GM12878 (cell line): ENCODE measurements around the gene CC2D1B. TPM values are rescaled to one million over a fixed set of nuclear protein-coding genes. Genes with fewer than 3 reads are reported as not detected.

Source experiments
- ATAC-seq: fragments of 200-7000 bp; cut with Tn5 transposase; 3 replicates; pipeline ENCODE4 v1.9.1; 2020; ENCODE audit warnings: mild to moderate bottlenecking, moderate library complexity
- BruUV-seq: library from RNA; stranded (reverse); fragments of 400-500 nt; replicated peaks from 2 replicates; lab custom pipeline; 2021; lab: Mats Ljungman, UMichigan
- CTCF ChIA-PET: fragments of 300-600 bp; sonication (Branson Sonifier 250); formaldehyde crosslinking; extraction: SDS; loops from one replicate; lab custom pipeline; 2021; ENCODE audit warnings: inconsistent platforms; lab: Yijun Ruan, JAX
- POLR2A ChIA-PET: fragments of 350-600 bp; formaldehyde crosslinking; extraction: SDS; loops from one replicate; lab custom pipeline; 2021; ENCODE audit warnings: inconsistent platforms; lab: Charles Lee
- RAD21 ChIA-PET: fragments of 300-600 bp; sonication (Branson Sonifier 250); formaldehyde crosslinking; loops from one replicate; lab custom pipeline; 2023; ENCODE audit warnings: antibody characterized with exemption; ENCODE audit not compliant: unreplicated experiment; lab: Charles Lee
- SMC1A ChIA-PET: fragments of 300-600 bp; sonication (Branson Sonifier 250); formaldehyde crosslinking; loops from one replicate; lab custom pipeline; 2023; ENCODE audit not compliant: unreplicated experiment, uncharacterized antibody; lab: Charles Lee
- DNase-seq: peaks from one replicate; pipeline ENCODE4 v3.0.0-alpha.2; 2011; ENCODE audit warnings: low read depth, low spot score
- FAIRE-seq: peaks from 3 replicates; lab custom pipeline; 2011; peaks lifted over from hg19 to GRCh38; lab: Jason Lieb, UNC
- H2AFZ ChIP-seq: 2 replicates; pipeline ENCODE4 v1.6.0; 2011; ENCODE audit warnings: low read depth, low read length, control low read depth; ENCODE audit not compliant: control insufficient read depth
- H3K27ac ChIP-seq: 2 replicates; pipeline ENCODE4 v1.5.1; 2011; ENCODE audit warnings: control low read depth; ENCODE audit not compliant: control insufficient read depth, insufficient read depth
- H3K27me3 ChIP-seq, 2 experiments: replicated peaks in 1 of 2; 2 replicates each; pipeline versions ENCODE4 v1.6.0 to v1.6.1; 2011; ENCODE audit warnings: low read length in 1 of 2; ENCODE audit not compliant: control insufficient read depth in 2 of 2, insufficient read depth in 2 of 2
- H3K36me3 ChIP-seq, 2 experiments: 2 replicates each; pipeline ENCODE4 v1.5.1; 2011; ENCODE audit warnings: low read length in 1 of 2; ENCODE audit not compliant: control insufficient read depth in 2 of 2, insufficient read depth in 2 of 2
- H3K4me1 ChIP-seq: 2 replicates; pipeline ENCODE4 v1.6.1; 2011; ENCODE audit warnings: mild to moderate bottlenecking, low read length, moderate library complexity, mixed read lengths; ENCODE audit not compliant: control insufficient read depth, insufficient read depth
- H3K4me2 ChIP-seq: 2 replicates; pipeline ENCODE4 v1.6.0; 2011; ENCODE audit warnings: control low read depth; ENCODE audit not compliant: control insufficient read depth, insufficient read depth
- H3K4me3 ChIP-seq: fragments of 200-600 bp; sonication (generic); 2 replicates; pipeline ENCODE4 v1.5.1; 2016
- H3K79me2 ChIP-seq: 2 replicates; pipeline ENCODE4 v1.6.0; 2011; ENCODE audit warnings: low read length; ENCODE audit not compliant: control insufficient read depth, insufficient read depth
- H3K9ac ChIP-seq: 2 replicates; pipeline ENCODE4 v1.8.0; 2011; ENCODE audit warnings: low read length, control low read depth, mixed read lengths; ENCODE audit not compliant: control insufficient read depth, insufficient read depth
- H3K9me3 ChIP-seq: replicated peaks from 3 replicates; pipeline ENCODE4 v1.5.1; 2011; ENCODE audit warnings: mild to moderate bottlenecking, low read length; ENCODE audit not compliant: control insufficient read depth, insufficient read depth
- H4K20me1 ChIP-seq: 2 replicates; pipeline ENCODE4 v1.6.0; 2011; ENCODE audit not compliant: control insufficient read depth, insufficient read depth
- CBX3 ChIP-seq: fragments of 200-600 bp; sonication (generic); IDR thresholded peaks from 2 replicates; pipeline ENCODE4 v1.6.1; 2016; ENCODE audit warnings: low read depth, borderline replicate concordance
- POLR2A ChIP-seq: IDR thresholded peaks from 2 replicates; pipeline ENCODE4 v1.6.1; 2011; ENCODE audit warnings: low read depth, mild to moderate bottlenecking, low read length
- SMC3 ChIP-seq: IDR thresholded peaks from 2 replicates; pipeline ENCODE4 v1.6.1; 2011; ENCODE audit warnings: low read length, improper control_type of control experiment, borderline replicate concordance
- SREBF1 ChIP-seq: IDR thresholded peaks from 2 replicates; pipeline ENCODE4 v1.6.1; 2012; ENCODE audit warnings: mild to moderate bottlenecking, low read length
- STAT3 ChIP-seq: IDR thresholded peaks from 2 replicates; pipeline ENCODE4 v1.6.1; 2011; ENCODE audit warnings: low read depth, low read length, improper control_type of control experiment
- WGBS: methylation state at CpG from one replicate; pipeline ENCODE4 v1.1.6; 2016; ENCODE audit warnings: low lambda C conversion rate; ENCODE audit not compliant: insufficient replicate concordance, insufficient coverage; ENCODE audit errors: missing lambda C conversion rate; 5-methylcytosine and 5-hydroxymethylcytosine counted together
- in situ Hi-C: fragments of 300-500 bp; cut with MboI; formaldehyde crosslinking; loops from 9 replicates; pipeline ENCODE4 v1.14.3; 2018; ENCODE audit warnings: mixed read lengths
- intact Hi-C: fragments of 100-400 bp; cut with micrococcal nuclease; formaldehyde crosslinking; loops from one replicate; pipeline ENCODE4 v1.14.2; 2022; ENCODE audit not compliant: unreplicated experiment
- polyA plus RNA-seq, 11 experiments: library from polyadenylated mRNA; depleted of rRNA in 4 of 11; unstranded in 6 of 11; stranded (reverse) in 5 of 11; fragments of >200 nt; fragmentation: Nextera tagmentation in 4 of 11; fragmentation: Illumina TruSeq in 1 of 11; extraction: Ambion mirVana in 4 of 11; extraction: Trizol in 1 of 11; gene quantifications; 1 replicate in 1 of 11; 2 replicates in 10 of 11; pipeline versions ENCODE4 v1.2.1 to v1.2.3, GENCODE V29; 2011 to 2016; ENCODE audit warnings: inconsistent platforms in 2 of 11, missing spikeins in 2 of 11, low read depth in 1 of 11
- total RNA-seq, 4 experiments: library from RNA; depleted of rRNA in 3 of 4; stranded (reverse); fragments of >200 nt in 3 of 4; fragmentation: Illumina TruSeq in 1 of 4; extraction: Trizol in 1 of 4; gene quantifications; 2 replicates each; pipeline versions ENCODE4 v1.2.1 to v1.2.3, GENCODE V29; 2013 to 2021
- TF ChIP-seq, protein P1 (sequence below): fragments of 450-650 bp; formaldehyde crosslinking; IDR thresholded peaks from 2 replicates; pipeline ENCODE4 v1.4.0; 2020; ENCODE audit warnings: mild to moderate bottlenecking, moderate library complexity
- TF ChIP-seq, protein P2 (sequence below): fragments of 450-650 bp; IDR thresholded peaks from 2 replicates; pipeline ENCODE4 v1.6.1; 2017; ENCODE audit warnings: mild to moderate bottlenecking, low read depth, inconsistent platforms; ENCODE audit not compliant: poor library complexity, severe bottlenecking

Gene CC2D1B
- total and polyA plus RNA-seq, 10 of the 15 experiments (the other 5 are each of a cell fraction or from before 2014, with no cell fraction given), result 0.90 to 29.4 (median 14.5) TPM

DNA sequence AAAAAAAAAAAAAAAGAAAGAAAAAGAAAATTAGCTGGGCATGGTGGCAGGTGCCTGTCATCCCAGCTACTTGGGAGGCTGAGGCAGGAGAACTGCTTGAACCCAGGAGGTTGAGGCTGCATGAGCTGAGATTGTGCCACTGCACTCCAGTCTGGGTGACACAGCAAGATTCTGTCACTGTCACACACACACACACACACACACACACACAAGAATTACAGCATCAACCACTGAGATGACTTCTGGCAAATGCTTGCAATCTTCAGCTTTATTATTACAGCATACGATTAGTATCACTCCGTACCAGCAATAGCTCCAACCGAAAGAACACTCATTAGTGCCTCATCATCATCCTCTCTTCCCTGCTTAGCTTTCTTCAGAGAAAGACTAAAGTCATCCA, 33.6 kb upstream of the CC2D1B start (continued):
- TF ChIP-seq, protein P1, sequence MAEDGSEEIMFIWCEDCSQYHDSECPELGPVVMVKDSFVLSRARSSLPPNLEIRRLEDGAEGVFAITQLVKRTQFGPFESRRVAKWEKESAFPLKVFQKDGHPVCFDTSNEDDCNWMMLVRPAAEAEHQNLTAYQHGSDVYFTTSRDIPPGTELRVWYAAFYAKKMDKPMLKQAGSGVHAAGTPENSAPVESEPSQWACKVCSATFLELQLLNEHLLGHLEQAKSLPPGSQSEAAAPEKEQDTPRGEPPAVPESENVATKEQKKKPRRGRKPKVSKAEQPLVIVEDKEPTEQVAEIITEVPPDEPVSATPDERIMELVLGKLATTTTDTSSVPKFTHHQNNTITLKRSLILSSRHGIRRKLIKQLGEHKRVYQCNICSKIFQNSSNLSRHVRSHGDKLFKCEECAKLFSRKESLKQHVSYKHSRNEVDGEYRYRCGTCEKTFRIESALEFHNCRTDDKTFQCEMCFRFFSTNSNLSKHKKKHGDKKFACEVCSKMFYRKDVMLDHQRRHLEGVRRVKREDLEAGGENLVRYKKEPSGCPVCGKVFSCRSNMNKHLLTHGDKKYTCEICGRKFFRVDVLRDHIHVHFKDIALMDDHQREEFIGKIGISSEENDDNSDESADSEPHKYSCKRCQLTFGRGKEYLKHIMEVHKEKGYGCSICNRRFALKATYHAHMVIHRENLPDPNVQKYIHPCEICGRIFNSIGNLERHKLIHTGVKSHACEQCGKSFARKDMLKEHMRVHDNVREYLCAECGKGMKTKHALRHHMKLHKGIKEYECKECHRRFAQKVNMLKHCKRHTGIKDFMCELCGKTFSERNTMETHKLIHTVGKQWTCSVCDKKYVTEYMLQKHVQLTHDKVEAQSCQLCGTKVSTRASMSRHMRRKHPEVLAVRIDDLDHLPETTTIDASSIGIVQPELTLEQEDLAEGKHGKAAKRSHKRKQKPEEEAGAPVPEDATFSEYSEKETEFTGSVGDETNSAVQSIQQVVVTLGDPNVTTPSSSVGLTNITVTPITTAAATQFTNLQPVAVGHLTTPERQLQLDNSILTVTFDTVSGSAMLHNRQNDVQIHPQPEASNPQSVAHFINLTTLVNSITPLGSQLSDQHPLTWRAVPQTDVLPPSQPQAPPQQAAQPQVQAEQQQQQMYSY (CRISPR knock-in tag), result no peak

GRCh38 chr1:52393174-52393573, 27.2 kb upstream of the CC2D1B start:
- POLR2A ChIA-PET, result interaction anchor here (0.6 kb wide), 1 partner anchor 10 kb away, joined by 3 read pairs; no protein-coding TSS in a partner anchor
- H3K4me1 ChIP-seq, result no peaks in the 10 kb centered on the region
- in situ Hi-C loops, result no loop called here

More at GRCh38 chr1:52393174-52393573, 27.2 kb upstream of the CC2D1B start:
- Histone ChIP-seq H3K4me2 (no peak overlapping the region), H3K9ac (no peak overlapping the region), H3K36me3 (peaks cover 3 to 25% of the 10 kb centered on the region in 2 experiments), H4K20me1 (no peaks in the 10 kb centered on the region), H3K9me3 (no peaks in the 10 kb centered on the region), H3K27ac (no peak overlapping the region), H3K27me3 (no peaks in the 10 kb centered on the region), H3K4me3 (no peak overlapping the region), H2AFZ (no peak overlapping the region), H3K79me2 (no peaks in the 10 kb centered on the region; the same call in 1 of the 2 replicates)
- no peak for ATAC-seq
- WGBS, result 43% methylated on average over 5 of the region's 5 CpGs
- intact Hi-C loops, result no loop called here
- SMC1A ChIA-PET, result interaction anchor here (1.0 kb wide), 1 partner anchor 12 kb away, joined by 4 read pairs; the partner anchor contains the start of gene PRPF38A
- no peak for FAIRE-seq
- DNase-seq, result no peak
- RAD21 ChIA-PET, result no interaction called here
- TF ChIP-seq POLR2A (no peak), CBX3 (no peak), SREBF1 (no peak), STAT3 (no peak), SMC3 (no peak)
- TF ChIP-seq, protein P2, sequence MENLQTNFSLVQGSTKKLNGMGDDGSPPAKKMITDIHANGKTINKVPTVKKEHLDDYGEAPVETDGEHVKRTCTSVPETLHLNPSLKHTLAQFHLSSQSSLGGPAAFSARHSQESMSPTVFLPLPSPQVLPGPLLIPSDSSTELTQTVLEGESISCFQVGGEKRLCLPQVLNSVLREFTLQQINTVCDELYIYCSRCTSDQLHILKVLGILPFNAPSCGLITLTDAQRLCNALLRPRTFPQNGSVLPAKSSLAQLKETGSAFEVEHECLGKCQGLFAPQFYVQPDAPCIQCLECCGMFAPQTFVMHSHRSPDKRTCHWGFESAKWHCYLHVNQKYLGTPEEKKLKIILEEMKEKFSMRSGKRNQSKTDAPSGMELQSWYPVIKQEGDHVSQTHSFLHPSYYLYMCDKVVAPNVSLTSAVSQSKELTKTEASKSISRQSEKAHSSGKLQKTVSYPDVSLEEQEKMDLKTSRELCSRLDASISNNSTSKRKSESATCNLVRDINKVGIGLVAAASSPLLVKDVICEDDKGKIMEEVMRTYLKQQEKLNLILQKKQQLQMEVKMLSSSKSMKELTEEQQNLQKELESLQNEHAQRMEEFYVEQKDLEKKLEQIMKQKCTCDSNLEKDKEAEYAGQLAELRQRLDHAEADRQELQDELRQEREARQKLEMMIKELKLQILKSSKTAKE, result no peak
- BruUV-seq, result no TSS peak
- CTCF ChIA-PET, result no interaction called here
